Measurements from ENCODE around the gene SNRNP40.
"Not testable (repeated sequence)": the region's sequence is repeated elsewhere in the genome, so short reads cannot be mapped to it uniquely, and the experiment has no call there.

SNRNP40 gene

GRCh38 chr1:31289021-31289420, 7.6 kb downstream of the SNRNP40 start:
- no peak for DNase-seq (ENCODE audit: low read depth)
- H3K4me3 ChIP-seq (ENCODE audit: control insufficient read depth, low read depth, low read length): no peak overlapping the region
- TF ChIP-seq CTCF (conservative IDR thresholded peaks at IDR 0.05; ENCODE audit: control insufficient read depth, insufficient read depth, low read depth, low read length): no peak

- H3K4me3 ChIP-seq (ENCODE audit: control insufficient read depth, low read depth, low read length); DNase-seq (ENCODE audit: low read depth): not testable (repeated sequence)
Observed at GRCh38 chr1:31287791-31288190, 8.8 kb downstream of the SNRNP40 start.

- DNase-seq (ENCODE audit: low read depth); H3K4me3 ChIP-seq (ENCODE audit: control insufficient read depth, low read depth, low read length): not testable (repeated sequence)
Observed at GRCh38 chr1:31282426-31282825, 14.2 kb downstream of the SNRNP40 start.

- no peak for TF ChIP-seq CTCF (conservative IDR thresholded peaks at IDR 0.05; ENCODE audit: control insufficient read depth, insufficient read depth, low read depth, low read length)
- H3K4me3 ChIP-seq (ENCODE audit: control insufficient read depth, low read depth, low read length): no peak overlapping the region
- DNase-seq (ENCODE audit: low read depth): no peak
Observed at GRCh38 chr1:31273619-31274018, 23.0 kb downstream of the SNRNP40 start.

GRCh38 chr1:31272369-31272768, 24.2 kb downstream of the SNRNP40 start:
- no peak for TF ChIP-seq CTCF (conservative IDR thresholded peaks at IDR 0.05; ENCODE audit: control insufficient read depth, insufficient read depth, low read depth, low read length)
- H3K4me3 ChIP-seq (ENCODE audit: control insufficient read depth, low read depth, low read length): no peak overlapping the region
- no peak for DNase-seq (ENCODE audit: low read depth)

- no peak for DNase-seq (ENCODE audit: low read depth)
- no peak overlapping the region for H3K4me3 ChIP-seq (ENCODE audit: control insufficient read depth, low read depth, low read length)
- TF ChIP-seq CTCF (conservative IDR thresholded peaks at IDR 0.05; ENCODE audit: control insufficient read depth, insufficient read depth, low read depth, low read length): no peak
Observed at GRCh38 chr1:31266547-31266946, 30.0 kb downstream of the SNRNP40 start.

- no peak for DNase-seq (ENCODE audit: low read depth)
- no peak for TF ChIP-seq CTCF (conservative IDR thresholded peaks at IDR 0.05; ENCODE audit: control insufficient read depth, insufficient read depth, low read depth, low read length)
Observed at GRCh38 chr1:31264790-31265386, 31.7 kb downstream of the SNRNP40 start.

GRCh38 chr1:31263408-31263807, 33.2 kb downstream of the SNRNP40 start:
- no peak overlapping the region for H3K4me3 ChIP-seq (ENCODE audit: control insufficient read depth, low read depth, low read length)
- no peak for DNase-seq (ENCODE audit: low read depth)
- no peak for TF ChIP-seq CTCF (conservative IDR thresholded peaks at IDR 0.05; ENCODE audit: control insufficient read depth, insufficient read depth, low read depth, low read length)

More at GRCh38 chr1:31264790-31265386, 31.7 kb downstream of the SNRNP40 start:
- no peak overlapping the region for H3K4me3 ChIP-seq (ENCODE audit: control insufficient read depth, low read depth, low read length)

- DNase-seq (ENCODE audit: low read depth); H3K4me3 ChIP-seq (ENCODE audit: control insufficient read depth, low read depth, low read length): not testable (repeated sequence)
Observed at GRCh38 chr1:31262393-31262792, 34.2 kb downstream of the SNRNP40 start.

Measured in fibroblast of mammary gland (primary cell).